CD4-positive, alpha-beta T cell treated with Interleukin-2 at 100 ng/mL for 4 hours (primary cell): Measurements from ENCODE around the gene SMC5.
"Not testable (repeated sequence)": the region's sequence is repeated elsewhere in the genome, so short reads cannot be mapped to it uniquely, and the experiment has no call there.

Source experiments
- DNase-seq: peaks from one replicate; pipeline ENCODE4 v3.0.0-alpha.2; 2020; ENCODE audit warnings: low spot score

The SMC5 gene

GRCh38 chr9:70367305-70367930 is 108.6 kb downstream of the SMC5 start:
- no peak for DNase-seq

- no peak for DNase-seq
Observed at GRCh38 chr9:70374962-70375618, 116.3 kb downstream of the SMC5 start.

GRCh38 chr9:70382046-70382708 is 123.4 kb downstream of the SMC5 start:
- no peak for DNase-seq

GRCh38 chr9:70382709-70383605 is 124.2 kb downstream of the SMC5 start:
- no peak for DNase-seq

- no peak for DNase-seq
Observed at GRCh38 chr9:70385426-70385825, 126.6 kb downstream of the SMC5 start.

GRCh38 chr9:70387663-70388062 is 128.9 kb downstream of the SMC5 start:
- no peak for DNase-seq

GRCh38 chr9:70389188-70389587 is 130.4 kb downstream of the SMC5 start:
- no peak for DNase-seq

GRCh38 chr9:70389621-70390266 is 131.0 kb downstream of the SMC5 start:
- no peak for DNase-seq

- DNase-seq = no peak
Observed at GRCh38 chr9:70390933-70391341, 132.2 kb downstream of the SMC5 start.

- no peak for DNase-seq
Observed at GRCh38 chr9:70392189-70392588, 133.4 kb downstream of the SMC5 start.

GRCh38 chr9:70392850-70393249 is 134.1 kb downstream of the SMC5 start:
- DNase-seq = no peak

GRCh38 chr9:70395652-70396051 is 136.9 kb downstream of the SMC5 start:
- no peak for DNase-seq

- DNase-seq = peak; percentile 55
Observed at GRCh38 chr9:70398145-70398556, 139.4 kb downstream of the SMC5 start.

- no peak for DNase-seq
Observed at GRCh38 chr9:70399141-70399540, 140.4 kb downstream of the SMC5 start.

- DNase-seq = no peak
Observed at GRCh38 chr9:70400107-70400892, 141.5 kb downstream of the SMC5 start.

GRCh38 chr9:70401241-70401640 is 142.5 kb downstream of the SMC5 start:
- DNase-seq = not testable (repeated sequence)

GRCh38 chr9:70402213-70402612 is 143.4 kb downstream of the SMC5 start:
- DNase-seq = no peak

GRCh38 chr9:70403166-70403565 is 144.4 kb downstream of the SMC5 start:
- no peak for DNase-seq

- no peak for DNase-seq
Observed at GRCh38 chr9:70403618-70404025, 144.8 kb downstream of the SMC5 start.

- no peak for DNase-seq
Observed at GRCh38 chr9:70404261-70404660, 145.5 kb downstream of the SMC5 start.
